Stimulated activated CD4-positive, alpha-beta T cell treated with anti-CD3 and anti-CD28 coated beads, Interleukin-1b, Interleukin-23, amount 100 ng/mL, for 24 hours (primary cell): ENCODE data around the gene SLC9A9.

Source experiments
- DNase-seq, 4 experiments: peaks; one replicate each; pipeline ENCODE4 v3.0.0-alpha.2; 2020; ENCODE audit warnings: low read depth in 4 of 4, low spot score in 1 of 4

SLC9A9 gene

GRCh38 chr3:143427631-143428030, 420.6 kb downstream of the SLC9A9 start:
- no peak for DNase-seq

- DNase-seq: no peak
Measured at GRCh38 chr3:143424874-143425273, 423.4 kb downstream of the SLC9A9 start.

- no peak for DNase-seq
Measured at GRCh38 chr3:143421556-143421955, 426.7 kb downstream of the SLC9A9 start.

GRCh38 chr3:143419611-143420010, 428.7 kb downstream of the SLC9A9 start:
- no peak for DNase-seq

- DNase-seq: no peak
Measured at GRCh38 chr3:143418391-143418790, 429.9 kb downstream of the SLC9A9 start.

GRCh38 chr3:143416229-143416628, 432.0 kb downstream of the SLC9A9 start:
- DNase-seq: no peak

GRCh38 chr3:143414571-143415253, 433.6 kb downstream of the SLC9A9 start:
- DNase-seq: no peak

GRCh38 chr3:143413372-143413771, 434.9 kb downstream of the SLC9A9 start:
- DNase-seq: no peak

- no peak for DNase-seq
Measured at GRCh38 chr3:143412084-143412483, 436.2 kb downstream of the SLC9A9 start.

- no peak for DNase-seq
Measured at GRCh38 chr3:143410259-143410658, 438.0 kb downstream of the SLC9A9 start.

- no peak for DNase-seq
Measured at GRCh38 chr3:143408771-143409170, 439.5 kb downstream of the SLC9A9 start.

- DNase-seq: no peak
Measured at GRCh38 chr3:143402602-143403001, 445.7 kb downstream of the SLC9A9 start.

- DNase-seq: no peak
Measured at GRCh38 chr3:143396790-143397189, 451.5 kb downstream of the SLC9A9 start.

GRCh38 chr3:143389388-143389787, 458.9 kb downstream of the SLC9A9 start:
- DNase-seq: no peak

GRCh38 chr3:143387425-143387824, 460.8 kb downstream of the SLC9A9 start:
- DNase-seq: no peak

GRCh38 chr3:143384076-143384475, 464.2 kb downstream of the SLC9A9 start:
- no peak for DNase-seq

GRCh38 chr3:143383421-143383820, 464.8 kb downstream of the SLC9A9 start:
- DNase-seq: no peak

GRCh38 chr3:143382816-143383215, 465.5 kb downstream of the SLC9A9 start:
- DNase-seq: no peak

GRCh38 chr3:143380449-143380848, 467.8 kb downstream of the SLC9A9 start:
- DNase-seq: no peak

GRCh38 chr3:143375698-143376097, 472.6 kb downstream of the SLC9A9 start:
- DNase-seq: no peak

- no peak for DNase-seq
Measured at GRCh38 chr3:143367171-143367570, 481.1 kb downstream of the SLC9A9 start.

- DNase-seq: no peak
Measured at GRCh38 chr3:143366672-143367071, 481.6 kb downstream of the SLC9A9 start.

- DNase-seq: no peak
Measured at GRCh38 chr3:143363949-143364348, 484.3 kb downstream of the SLC9A9 start.
